ENCODE results near the gene SEMG1. TPM values are rescaled to one million over a fixed set of nuclear protein-coding genes. Genes with fewer than 3 reads are reported as not detected.

The SEMG1 gene
- total and polyA plus RNA-seq, 3 experiments from 2014 or later = not detected

DNA sequence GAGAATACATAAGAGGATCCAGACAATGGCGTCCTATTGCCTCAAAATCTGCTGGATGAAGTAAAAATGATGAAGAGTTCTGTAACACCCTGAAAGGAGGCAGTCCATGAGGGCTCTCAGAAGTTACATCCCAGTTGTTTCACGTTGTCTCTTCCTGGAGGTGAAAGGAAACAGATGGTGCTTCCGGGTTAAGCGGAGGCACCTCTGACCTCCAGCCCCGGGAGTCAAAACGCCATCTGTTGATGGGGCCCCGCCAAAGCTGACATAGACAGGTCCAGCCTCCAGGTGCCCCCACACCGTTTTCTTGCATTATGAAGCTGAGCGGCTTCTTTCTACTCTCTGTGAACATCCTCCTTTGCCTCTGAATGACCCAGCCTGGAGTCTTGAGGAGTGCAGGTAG, 23.8 kb downstream of the SEMG1 start:
- Histone ChIP-seq H3K4me3 (ENCODE audit: low read length) (no peak overlapping the region), H3K36me3 (ENCODE audit: insufficient read depth, low read length) (no peaks in the 10 kb centered on the region), H3K9me3 (ENCODE audit: low read length) (no peaks in the 10 kb centered on the region), H3K27ac (ENCODE audit: low read depth, low read length) (no peak overlapping the region), H3K4me1 (ENCODE audit: insufficient read depth, low read length) (no peaks in the 10 kb centered on the region), H3K27me3 (ENCODE audit: insufficient read depth, low read length, poor library complexity, severe bottlenecking) (peaks cover 4% of the 10 kb centered on the region)
- H3K4me3 Mint-ChIP-seq = no peak overlapping the region
- DNase-seq = no peak
- no peak overlapping the region for H3K27ac Mint-ChIP-seq
- H3K4me1 Mint-ChIP-seq = no peaks in the 10 kb centered on the region
- ChIA-PET CTCF (no interaction called here), POLR2A (no interaction called here)
- H3K27me3 Mint-ChIP-seq = peaks cover 19 to 50% of the 10 kb centered on the region in 2 donors
- H3K9me3 Mint-ChIP-seq = peaks cover 7 to 15% (median 12%) of the 10 kb centered on the region in 5 donors
- H3K36me3 Mint-ChIP-seq = no peaks in the 10 kb centered on the region

- no peaks in the 10 kb centered on the region for H3K4me1 ChIP-seq (ENCODE audit: insufficient read depth, low read length)
- DNase-seq = no peak
- H3K27ac Mint-ChIP-seq = no peak overlapping the region
- no peaks in the 10 kb centered on the region for H3K9me3 ChIP-seq (ENCODE audit: low read length)
- H3K4me1 Mint-ChIP-seq = no peaks in the 10 kb centered on the region
- peaks cover 7 to 17% (median 12%) of the 10 kb centered on the region in 5 donors for H3K9me3 Mint-ChIP-seq
- peaks cover 29 to 72% of the 10 kb centered on the region in 2 donors for H3K27me3 Mint-ChIP-seq
- POLR2A ChIA-PET = no interaction called here
- CTCF ChIA-PET = no interaction called here
- H3K27ac ChIP-seq (ENCODE audit: low read depth, low read length) = no peak overlapping the region
- H3K36me3 Mint-ChIP-seq = no peaks in the 10 kb centered on the region
- H3K36me3 ChIP-seq (ENCODE audit: insufficient read depth, low read length) = no peaks in the 10 kb centered on the region
- H3K4me3 ChIP-seq (ENCODE audit: low read length) = no peak overlapping the region
- peaks cover 4% of the 10 kb centered on the region for H3K27me3 ChIP-seq (ENCODE audit: insufficient read depth, low read length, poor library complexity, severe bottlenecking)
- H3K4me3 Mint-ChIP-seq = no peak overlapping the region
Observed at GRCh38 chr20:45235995-45236394, 29.2 kb downstream of the SEMG1 start.

DNA sequence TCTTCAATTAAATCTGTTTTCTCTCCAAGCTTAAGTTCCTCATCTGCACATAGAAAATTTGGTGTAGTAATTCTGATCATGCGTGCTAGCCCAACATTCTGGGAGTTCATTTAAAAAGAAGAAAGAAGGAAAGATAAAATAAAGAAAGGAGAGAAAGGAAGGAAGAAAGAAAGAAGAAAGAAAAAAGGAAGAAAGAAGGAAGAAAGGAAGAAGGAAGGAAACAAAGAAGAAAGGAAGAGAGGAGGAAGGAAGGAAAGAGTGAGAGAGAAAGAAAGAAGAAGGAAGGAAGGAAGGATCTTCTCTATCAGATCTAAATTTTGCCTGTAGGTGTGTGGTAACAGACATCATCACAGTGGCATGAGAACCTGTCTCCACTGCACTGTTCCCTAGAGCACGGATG, 31.3 kb downstream of the SEMG1 start:
- CTCF ChIA-PET = no interaction called here
- no peak for DNase-seq
- no peak overlapping the region for H3K27ac Mint-ChIP-seq
- Histone ChIP-seq H3K9me3 (ENCODE audit: low read length) (no peaks in the 10 kb centered on the region), H3K4me3 (ENCODE audit: low read length) (no peak overlapping the region), H3K27me3 (ENCODE audit: insufficient read depth, low read length, poor library complexity, severe bottlenecking) (no peaks in the 10 kb centered on the region), H3K4me1 (ENCODE audit: insufficient read depth, low read length) (no peaks in the 10 kb centered on the region), H3K36me3 (ENCODE audit: insufficient read depth, low read length) (no peaks in the 10 kb centered on the region), H3K27ac (ENCODE audit: low read depth, low read length) (no peak overlapping the region)
- H3K4me3 Mint-ChIP-seq = no peak overlapping the region
- no peaks in the 10 kb centered on the region for H3K4me1 Mint-ChIP-seq
- H3K27me3 Mint-ChIP-seq = peaks cover 31 to 64% of the 10 kb centered on the region in 2 donors
- no peaks in the 10 kb centered on the region for H3K36me3 Mint-ChIP-seq
- POLR2A ChIA-PET = no interaction called here
- H3K9me3 Mint-ChIP-seq = peaks cover 6 to 17% (median 12%) of the 10 kb centered on the region in 5 donors

DNA sequence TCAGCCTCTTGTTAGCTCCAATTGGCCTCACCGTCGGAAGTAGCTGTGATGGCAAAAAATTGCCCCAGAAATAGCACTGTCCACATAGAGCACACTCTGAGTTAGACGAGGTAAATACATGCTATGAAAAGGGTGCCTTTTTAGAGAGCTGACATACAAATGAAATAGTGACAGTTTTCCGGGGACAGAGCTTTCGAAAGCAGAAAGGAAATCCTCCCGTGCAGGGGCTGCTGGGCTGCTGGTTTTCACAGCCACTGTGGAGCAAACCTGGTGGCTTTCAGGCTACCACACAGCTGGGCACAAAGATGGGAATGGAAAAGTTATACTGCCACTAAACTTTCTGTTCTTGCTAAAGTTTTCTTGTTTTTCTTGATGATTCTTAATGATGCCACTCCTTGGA, 39.3 kb downstream of the SEMG1 start:
- CTCF ChIA-PET = no interaction called here
- peaks cover 33 to 64% of the 10 kb centered on the region in 2 donors for H3K27me3 Mint-ChIP-seq

GRCh38 chr20:45247865-45248264, 41.0 kb downstream of the SEMG1 start:
- no peak overlapping the region for H3K4me3 Mint-ChIP-seq
- H3K27ac Mint-ChIP-seq = no peak overlapping the region
- ChIA-PET CTCF (no interaction called here), POLR2A (no interaction called here)
- Histone ChIP-seq H3K27ac (ENCODE audit: low read depth, low read length) (no peak overlapping the region), H3K27me3 (ENCODE audit: insufficient read depth, low read length, poor library complexity, severe bottlenecking) (peaks cover 10% of the 10 kb centered on the region), H3K36me3 (ENCODE audit: insufficient read depth, low read length) (no peaks in the 10 kb centered on the region), H3K4me3 (ENCODE audit: low read length) (no peak overlapping the region), H3K4me1 (ENCODE audit: insufficient read depth, low read length) (no peaks in the 10 kb centered on the region), H3K9me3 (ENCODE audit: low read length) (no peaks in the 10 kb centered on the region)
- H3K4me1 Mint-ChIP-seq = no peaks in the 10 kb centered on the region
- no peaks in the 10 kb centered on the region for H3K36me3 Mint-ChIP-seq
- peaks cover 42 to 74% of the 10 kb centered on the region in 2 donors for H3K27me3 Mint-ChIP-seq
- no peak for DNase-seq
- peaks cover 0 to 2% (median 0%) of the 10 kb centered on the region in 5 donors for H3K9me3 Mint-ChIP-seq

More for the DNA sequence above, 39.3 kb downstream of the SEMG1 start:
- H3K9me3 ChIP-seq (ENCODE audit: low read length) = no peaks in the 10 kb centered on the region
- no peaks in the 10 kb centered on the region for H3K4me1 Mint-ChIP-seq
- no peak overlapping the region for H3K4me3 Mint-ChIP-seq
- no peak for DNase-seq
- POLR2A ChIA-PET = no interaction called here
- H3K9me3 Mint-ChIP-seq = peaks cover 0 to 2% (median 0%) of the 10 kb centered on the region in 5 donors
- no peak overlapping the region for H3K27ac Mint-ChIP-seq
- no peak overlapping the region for H3K27ac ChIP-seq (ENCODE audit: low read depth, low read length)
- no peaks in the 10 kb centered on the region for H3K36me3 ChIP-seq (ENCODE audit: insufficient read depth, low read length)
- peaks cover 6% of the 10 kb centered on the region for H3K27me3 ChIP-seq (ENCODE audit: insufficient read depth, low read length, poor library complexity, severe bottlenecking)
- H3K36me3 Mint-ChIP-seq = no peaks in the 10 kb centered on the region
- no peaks in the 10 kb centered on the region for H3K4me1 ChIP-seq (ENCODE audit: insufficient read depth, low read length)
- no peak overlapping the region for H3K4me3 ChIP-seq (ENCODE audit: low read length)

GRCh38 chr20:45248609-45249008, 41.8 kb downstream of the SEMG1 start:
- no peaks in the 10 kb centered on the region for H3K4me1 ChIP-seq (ENCODE audit: insufficient read depth, low read length)
- H3K36me3 Mint-ChIP-seq = no peaks in the 10 kb centered on the region
- POLR2A ChIA-PET = no interaction called here
- no peaks in the 10 kb centered on the region for H3K9me3 ChIP-seq (ENCODE audit: low read length)
- no peak overlapping the region for H3K4me3 ChIP-seq (ENCODE audit: low read length)
- no peaks in the 10 kb centered on the region for H3K4me1 Mint-ChIP-seq
- H3K27me3 ChIP-seq (ENCODE audit: insufficient read depth, low read length, poor library complexity, severe bottlenecking) = peaks cover 16% of the 10 kb centered on the region
- peaks cover 0 to 2% (median 0%) of the 10 kb centered on the region in 5 donors for H3K9me3 Mint-ChIP-seq
- no peak for DNase-seq
- CTCF ChIA-PET = no interaction called here
- no peaks in the 10 kb centered on the region for H3K36me3 ChIP-seq (ENCODE audit: insufficient read depth, low read length)
- H3K4me3 Mint-ChIP-seq = no peak overlapping the region
- H3K27me3 Mint-ChIP-seq = peaks cover 44 to 72% of the 10 kb centered on the region in 2 donors
- no peak overlapping the region for H3K27ac Mint-ChIP-seq
- H3K27ac ChIP-seq (ENCODE audit: low read depth, low read length) = no peak overlapping the region

- no peak overlapping the region for H3K4me3 Mint-ChIP-seq
- Histone ChIP-seq H3K27me3 (ENCODE audit: insufficient read depth, low read length, poor library complexity, severe bottlenecking) (peaks cover 12% of the 10 kb centered on the region), H3K4me1 (ENCODE audit: insufficient read depth, low read length) (no peaks in the 10 kb centered on the region), H3K27ac (ENCODE audit: low read depth, low read length) (no peak overlapping the region), H3K9me3 (ENCODE audit: low read length) (no peaks in the 10 kb centered on the region), H3K4me3 (ENCODE audit: low read length) (no peak overlapping the region), H3K36me3 (ENCODE audit: insufficient read depth, low read length) (no peaks in the 10 kb centered on the region)
- POLR2A ChIA-PET = no interaction called here
- H3K4me1 Mint-ChIP-seq = no peaks in the 10 kb centered on the region
- DNase-seq = no peak
- no peaks in the 10 kb centered on the region for H3K36me3 Mint-ChIP-seq
- CTCF ChIA-PET = no interaction called here
- H3K27me3 Mint-ChIP-seq = peaks cover 45 to 67% of the 10 kb centered on the region in 2 donors
- no peak overlapping the region for H3K27ac Mint-ChIP-seq
- H3K9me3 Mint-ChIP-seq = peaks cover 0 to 2% (median 0%) of the 10 kb centered on the region in 5 donors
Observed at GRCh38 chr20:45251884-45252560, 45.2 kb downstream of the SEMG1 start.

- Mint-ChIP-seq H3K9me3 (peaks cover 0 to 2% (median 0%) of the 10 kb centered on the region in 5 donors), H3K27ac (no peak overlapping the region), H3K36me3 (no peaks in the 10 kb centered on the region), H3K4me3 (no peak overlapping the region), H3K27me3 (peaks cover 39 to 64% of the 10 kb centered on the region in 2 donors), H3K4me1 (no peaks in the 10 kb centered on the region)
- ChIA-PET CTCF (no interaction called here), POLR2A (no interaction called here)
- Histone ChIP-seq H3K9me3 (ENCODE audit: low read length) (no peaks in the 10 kb centered on the region), H3K27ac (ENCODE audit: low read depth, low read length) (no peak overlapping the region), H3K4me3 (ENCODE audit: low read length) (no peak overlapping the region), H3K27me3 (ENCODE audit: insufficient read depth, low read length, poor library complexity, severe bottlenecking) (peaks cover 12% of the 10 kb centered on the region), H3K36me3 (ENCODE audit: insufficient read depth, low read length) (no peaks in the 10 kb centered on the region), H3K4me1 (ENCODE audit: insufficient read depth, low read length) (no peaks in the 10 kb centered on the region)
- no peak for DNase-seq
Observed at GRCh38 chr20:45253261-45253660, 46.4 kb downstream of the SEMG1 start.

Data from CD8-positive, alpha-beta memory T cell (primary cell).